HUES48 (cell line): Measurements from ENCODE around the gene HPGDS.
"Not testable (repeated sequence)": the region's sequence is repeated elsewhere in the genome, so short reads cannot be mapped to it uniquely, and the experiment has no call there.

Experiments used
- H3K27ac ChIP-seq: one replicate; pipeline ENCODE4 v1.7.0; 2013; ENCODE audit warnings: low read depth, low read length, inconsistent platforms
- H3K27me3 ChIP-seq: 2 replicates; pipeline ENCODE4 v1.6.1; 2013; ENCODE audit warnings: mild to moderate bottlenecking, low read length; ENCODE audit not compliant: control insufficient read depth, insufficient read depth
- H3K36me3 ChIP-seq: 2 replicates; pipeline ENCODE4 v1.6.1; 2013; ENCODE audit warnings: low read length; ENCODE audit not compliant: control insufficient read depth, insufficient read depth
- H3K4me1 ChIP-seq: 2 replicates; pipeline ENCODE4 v1.6.1; 2013; ENCODE audit warnings: mild to moderate bottlenecking, low read length; ENCODE audit not compliant: control insufficient read depth, insufficient read depth
- H3K4me3 ChIP-seq: 2 replicates; pipeline ENCODE4 v1.5.1; 2013; ENCODE audit warnings: mild to moderate bottlenecking, low read depth, low read length
- H3K9ac ChIP-seq: 2 replicates; pipeline ENCODE4 v1.6.1; 2013; ENCODE audit warnings: mild to moderate bottlenecking, low read depth, low read length, moderate library complexity
- H3K9me3 ChIP-seq: 2 replicates; pipeline ENCODE4 v1.6.1; 2013; ENCODE audit warnings: low read length; ENCODE audit not compliant: control insufficient read depth, insufficient read depth

Gene HPGDS

DNA sequence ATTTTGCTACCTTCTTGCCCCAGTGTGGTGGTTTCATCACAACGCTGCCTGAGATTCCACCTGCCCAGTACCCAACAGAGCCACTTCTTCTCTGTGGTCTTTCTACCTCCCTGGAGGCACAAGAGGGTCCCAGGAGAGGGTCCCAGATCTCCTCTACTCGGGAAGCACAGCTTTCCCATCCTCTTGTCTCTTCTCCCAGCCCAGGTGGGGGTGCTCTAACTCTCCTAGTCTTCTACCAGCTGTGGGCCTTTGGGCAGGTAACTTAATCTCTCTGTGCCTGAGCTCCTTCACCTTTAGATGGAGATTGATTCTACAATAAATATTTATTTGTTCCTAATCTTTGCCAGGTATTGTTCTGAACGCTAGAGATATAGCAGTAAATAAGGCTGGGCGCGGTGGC is 1.8 kb upstream of the HPGDS start:
- H3K4me1 ChIP-seq = no peaks in the 10 kb centered on the region
- H3K9me3 ChIP-seq = no peaks in the 10 kb centered on the region
- no peaks in the 10 kb centered on the region for H3K27me3 ChIP-seq
- H3K9ac ChIP-seq = no peak overlapping the region
- H3K4me3 ChIP-seq = no peak overlapping the region
- H3K27ac ChIP-seq = no peak overlapping the region
- H3K36me3 ChIP-seq = no peaks in the 10 kb centered on the region

GRCh38 chr4:94341481-94342370 is 910 bp downstream of the HPGDS start:
- Histone ChIP-seq H3K36me3 (no peaks in the 10 kb centered on the region), H3K4me1 (no peaks in the 10 kb centered on the region), H3K27me3 (no peaks in the 10 kb centered on the region), H3K27ac (no peak overlapping the region), H3K4me3 (no peak overlapping the region), H3K9ac (no peak overlapping the region), H3K9me3 (no peaks in the 10 kb centered on the region)

DNA sequence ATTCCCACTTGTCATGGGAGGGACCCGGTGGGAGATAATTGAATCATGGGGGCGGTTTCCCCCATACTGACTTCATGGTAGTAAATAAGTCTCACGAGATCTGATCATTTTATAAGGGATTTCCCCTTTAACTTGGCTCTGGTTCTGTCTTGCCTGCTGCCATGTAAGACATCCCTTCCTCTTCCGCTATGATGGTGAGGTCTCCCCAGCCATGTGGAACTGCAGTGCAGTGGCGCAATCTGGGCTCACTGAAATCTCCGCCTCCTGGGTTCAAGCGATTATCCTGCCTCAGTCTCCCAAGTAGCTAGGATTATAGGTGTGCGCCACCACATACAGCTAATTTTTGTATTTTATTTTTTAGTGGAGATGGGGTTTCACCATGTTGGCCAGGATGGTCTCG is 2.9 kb downstream of the HPGDS start:
- no peaks in the 10 kb centered on the region for H3K4me1 ChIP-seq
- no peak overlapping the region for H3K9ac ChIP-seq
- no peak overlapping the region for H3K4me3 ChIP-seq
- no peaks in the 10 kb centered on the region for H3K9me3 ChIP-seq
- no peak overlapping the region for H3K27ac ChIP-seq
- no peaks in the 10 kb centered on the region for H3K27me3 ChIP-seq
- H3K36me3 ChIP-seq = no peaks in the 10 kb centered on the region

- Histone ChIP-seq H3K4me3 (no peak overlapping the region), H3K9ac (no peak overlapping the region), H3K27me3 (no peaks in the 10 kb centered on the region), H3K36me3 (no peaks in the 10 kb centered on the region), H3K4me1 (no peaks in the 10 kb centered on the region), H3K9me3 (no peaks in the 10 kb centered on the region), H3K27ac (no peak overlapping the region)
Measured at GRCh38 chr4:94338681-94339351, 3.8 kb downstream of the HPGDS start.

DNA sequence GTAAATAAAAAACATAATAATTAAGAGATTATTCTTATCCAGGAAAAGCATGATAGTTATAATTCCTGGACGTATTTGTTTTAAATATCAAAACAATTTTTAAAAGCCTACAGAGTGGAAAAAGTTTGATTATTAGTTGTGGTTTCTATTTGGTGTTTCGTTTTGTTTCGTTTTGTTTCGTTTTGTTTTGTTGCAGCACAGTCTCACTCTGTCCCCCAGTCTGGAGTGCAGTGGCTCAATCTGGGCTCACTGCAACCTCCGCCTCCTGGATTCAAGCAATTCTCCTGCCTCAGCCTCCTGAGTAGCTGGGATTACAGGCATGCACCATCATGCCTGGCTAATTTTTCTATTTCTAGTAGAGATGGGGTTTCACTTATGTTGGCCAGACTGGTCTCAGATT is 5.8 kb downstream of the HPGDS start:
- not testable (repeated sequence) for H3K4me3 ChIP-seq, H3K9me3 ChIP-seq, H3K27ac ChIP-seq, H3K9ac ChIP-seq, H3K27me3 ChIP-seq, H3K36me3 ChIP-seq, H3K4me1 ChIP-seq

GRCh38 chr4:94336303-94336702 is 6.3 kb downstream of the HPGDS start:
- Histone ChIP-seq H3K27ac (no peak overlapping the region), H3K36me3 (no peaks in the 10 kb centered on the region)

GRCh38 chr4:94334962-94335361 is 7.7 kb downstream of the HPGDS start:
- Histone ChIP-seq H3K9ac (no peak overlapping the region), H3K4me1 (peaks cover 4% of the 10 kb centered on the region; the same call in 1 of the 2 replicates), H3K27ac (no peak overlapping the region), H3K36me3 (no peaks in the 10 kb centered on the region), H3K4me3 (no peak overlapping the region), H3K27me3 (no peaks in the 10 kb centered on the region), H3K9me3 (no peaks in the 10 kb centered on the region)

More at GRCh38 chr4:94336303-94336702, 6.3 kb downstream of the HPGDS start:
- Histone ChIP-seq H3K4me3 (no peak overlapping the region), H3K27me3 (no peaks in the 10 kb centered on the region), H3K9me3 (no peaks in the 10 kb centered on the region), H3K9ac (no peak overlapping the region), H3K4me1 (peaks cover 4% of the 10 kb centered on the region; the same call in 1 of the 2 replicates)

DNA sequence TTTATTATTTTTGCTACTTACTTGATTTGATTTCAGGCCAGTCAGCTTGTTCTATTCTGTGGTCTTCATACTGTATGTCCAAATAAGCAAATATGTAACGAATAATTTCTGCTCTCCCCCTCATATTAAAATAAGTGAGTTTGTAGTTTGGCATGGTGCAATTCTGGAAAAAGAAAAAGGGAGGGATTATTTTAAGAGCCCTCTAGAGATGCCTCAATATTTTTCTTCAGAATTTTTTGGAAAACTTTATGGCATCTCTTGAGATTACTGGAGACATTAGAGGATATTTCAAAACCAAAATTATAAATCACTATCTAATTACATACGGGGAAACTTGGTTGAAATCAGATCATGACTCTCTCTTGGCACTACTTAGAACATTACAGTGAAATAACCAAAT is 8.2 kb downstream of the HPGDS start:
- Histone ChIP-seq H3K4me1 (peaks cover 4% of the 10 kb centered on the region; the same call in 1 of the 2 replicates), H3K9me3 (no peaks in the 10 kb centered on the region), H3K27ac (no peak overlapping the region), H3K9ac (no peak overlapping the region), H3K36me3 (no peaks in the 10 kb centered on the region), H3K27me3 (no peaks in the 10 kb centered on the region), H3K4me3 (no peak overlapping the region)

DNA sequence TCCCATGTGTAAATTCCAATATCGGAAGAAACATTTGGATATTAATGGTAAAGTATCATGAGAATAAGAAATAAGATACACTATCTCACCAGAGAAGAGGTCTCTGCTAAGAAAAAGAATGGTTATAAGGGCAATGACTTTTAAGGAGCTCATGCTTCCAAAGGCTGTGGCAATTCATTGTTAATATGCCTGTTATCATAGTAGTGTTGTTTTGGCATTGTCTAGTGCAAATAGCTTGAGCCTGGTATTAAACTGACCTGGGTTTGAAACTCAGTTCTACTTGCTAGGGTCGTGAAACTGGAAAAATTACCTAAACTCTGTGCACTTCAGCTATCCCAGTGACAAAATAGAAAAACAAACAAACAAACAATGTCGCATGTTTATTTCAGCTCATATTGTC is 8.8 kb downstream of the HPGDS start:
- Histone ChIP-seq H3K36me3 (no peaks in the 10 kb centered on the region), H3K9me3 (no peaks in the 10 kb centered on the region), H3K27me3 (no peaks in the 10 kb centered on the region), H3K4me3 (no peak overlapping the region), H3K4me1 (peaks cover 4% of the 10 kb centered on the region; the same call in 1 of the 2 replicates), H3K27ac (no peak overlapping the region), H3K9ac (no peak overlapping the region)

- no peaks in the 10 kb centered on the region for H3K9me3 ChIP-seq
- no peak overlapping the region for H3K4me3 ChIP-seq
- peaks cover 4% of the 10 kb centered on the region; the same call in 1 of the 2 replicates for H3K4me1 ChIP-seq
- H3K27ac ChIP-seq = no peak overlapping the region
- no peak overlapping the region for H3K9ac ChIP-seq
- H3K27me3 ChIP-seq = no peaks in the 10 kb centered on the region
- no peaks in the 10 kb centered on the region for H3K36me3 ChIP-seq
Measured at GRCh38 chr4:94332983-94333590, 9.5 kb downstream of the HPGDS start.

DNA sequence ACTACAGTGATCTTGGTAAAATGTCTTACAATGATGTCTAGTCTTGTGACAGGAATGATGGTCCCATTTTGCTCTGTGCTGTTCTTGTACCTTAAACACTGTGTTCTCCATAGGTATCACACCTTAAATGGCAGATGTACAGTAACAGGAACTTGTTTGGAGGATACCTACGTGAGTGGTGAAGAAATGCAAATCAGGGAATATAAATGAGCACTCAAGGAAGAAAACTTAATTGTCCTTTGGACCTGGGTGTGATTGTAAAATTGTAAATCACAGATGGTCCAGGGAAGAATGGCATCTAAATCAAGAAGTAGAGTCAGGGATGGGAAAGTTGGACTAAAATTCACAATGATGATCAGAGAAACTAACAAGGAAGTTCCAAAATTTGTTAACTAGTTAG is 12.7 kb downstream of the HPGDS start:
- no peaks in the 10 kb centered on the region for H3K36me3 ChIP-seq
- no peak overlapping the region for H3K27ac ChIP-seq
- H3K4me3 ChIP-seq = no peak overlapping the region
- H3K9ac ChIP-seq = no peak overlapping the region
- H3K27me3 ChIP-seq = no peaks in the 10 kb centered on the region
- H3K4me1 ChIP-seq = peaks cover 4% of the 10 kb centered on the region; the same call in 1 of the 2 replicates
- peaks cover 26% of the 10 kb centered on the region for H3K9me3 ChIP-seq
